ENCODE measurements around the gene CIC.

CIC gene

GRCh38 chr19:42233106-42233505, 35.9 kb upstream of the CIC start:
- no peak overlapping the region for H3K4me3 ChIP-seq (ENCODE audit: low read depth, low read length)
- DNase-seq (ENCODE audit: low read depth, low spot score): no peak
- in situ Hi-C loops (cut with HindIII; ENCODE audit: low sequenced_read_pairs): no loop called here
- no peak for TF ChIP-seq CTCF (IDR thresholded peaks at IDR 0.05; ENCODE audit: low read depth, low read length)

- no peak for TF ChIP-seq CTCF (IDR thresholded peaks at IDR 0.05; ENCODE audit: low read depth, low read length)
- in situ Hi-C loops (cut with HindIII; ENCODE audit: low sequenced_read_pairs): no loop called here
- H3K4me3 ChIP-seq (ENCODE audit: low read depth, low read length): no peak overlapping the region
- no peak for DNase-seq (ENCODE audit: low read depth, low spot score)
Measured at GRCh38 chr19:42233678-42234292, 35.3 kb upstream of the CIC start.

GRCh38 chr19:42234364-42234763, 34.7 kb upstream of the CIC start:
- TF ChIP-seq CTCF (IDR thresholded peaks at IDR 0.05; ENCODE audit: low read depth, low read length): no peak
- in situ Hi-C loops (cut with HindIII; ENCODE audit: low sequenced_read_pairs): no loop called here
- DNase-seq (ENCODE audit: low read depth, low spot score): no peak
- H3K4me3 ChIP-seq (ENCODE audit: low read depth, low read length): no peak overlapping the region

GRCh38 chr19:42235181-42235580, 33.9 kb upstream of the CIC start:
- DNase-seq (ENCODE audit: low read depth, low spot score): no peak
- no peak for TF ChIP-seq CTCF (IDR thresholded peaks at IDR 0.05; ENCODE audit: low read depth, low read length)
- H3K4me3 ChIP-seq (ENCODE audit: low read depth, low read length): no peak overlapping the region
- in situ Hi-C loops (cut with HindIII; ENCODE audit: low sequenced_read_pairs): no loop called here

GRCh38 chr19:42239544-42240220, 29.4 kb upstream of the CIC start:
- DNase-seq (ENCODE audit: low read depth, low spot score): no peak
- in situ Hi-C loops (cut with HindIII; ENCODE audit: low sequenced_read_pairs): no loop called here
- H3K4me3 ChIP-seq (ENCODE audit: low read depth, low read length): no peak overlapping the region
- TF ChIP-seq CTCF (IDR thresholded peaks at IDR 0.05; ENCODE audit: low read depth, low read length): no peak

GRCh38 chr19:42241279-42241678, 27.8 kb upstream of the CIC start:
- peak overlapping the region; percentile 90 for H3K4me3 ChIP-seq (ENCODE audit: low read depth, low read length)

More at GRCh38 chr19:42241279-42241678, 27.8 kb upstream of the CIC start:
- in situ Hi-C loops (cut with HindIII; ENCODE audit: low sequenced_read_pairs): no loop called here
- DNase-seq (ENCODE audit: low read depth, low spot score): no peak
- no peak for TF ChIP-seq CTCF (IDR thresholded peaks at IDR 0.05; ENCODE audit: low read depth, low read length)
